GM19043 (cell line): ENCODE results near the gene UQCRH.
"Not testable (repeated sequence)": the region's sequence is repeated elsewhere in the genome, so short reads cannot be mapped to it uniquely, and the experiment has no call there.

Source experiments
- ATAC-seq: cut with Tn5 transposase; IDR thresholded peaks from one replicate; pipeline ENCODE4 v1.9.1; 2021; ENCODE audit warnings: low read depth; ENCODE audit not compliant: unreplicated experiment

The UQCRH gene

GRCh38 chr1:46331786-46332540 lies 28.5 kb downstream of the UQCRH start:
- not testable (repeated sequence) for ATAC-seq

- peak; percentile 47 for ATAC-seq
Observed at GRCh38 chr1:46333300-46334029, 30.0 kb downstream of the UQCRH start.

DNA sequence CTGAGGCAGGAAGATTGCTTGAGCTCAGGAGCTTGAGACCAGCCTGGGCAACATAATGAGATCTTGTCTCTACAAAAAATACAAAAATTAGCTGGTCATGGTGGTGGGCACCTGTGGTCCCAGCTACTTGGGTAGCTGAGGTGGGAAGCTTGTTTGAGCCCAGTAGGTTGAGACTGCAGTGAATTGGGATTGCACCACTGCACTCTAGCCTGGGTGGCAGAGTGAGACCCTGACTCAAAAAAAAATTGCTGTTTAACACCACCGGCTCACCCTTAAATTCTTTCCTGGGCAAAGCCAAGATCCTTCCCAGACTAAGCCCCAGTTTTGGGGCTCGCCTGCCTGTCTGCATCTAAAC lies 30.5 kb downstream of the UQCRH start:
- ATAC-seq, result no peak

- ATAC-seq, result no peak
Observed at GRCh38 chr1:46335081-46335480, 31.6 kb downstream of the UQCRH start.

- ATAC-seq, result not testable (repeated sequence)
Observed at GRCh38 chr1:46337409-46337808, 33.9 kb downstream of the UQCRH start.

DNA sequence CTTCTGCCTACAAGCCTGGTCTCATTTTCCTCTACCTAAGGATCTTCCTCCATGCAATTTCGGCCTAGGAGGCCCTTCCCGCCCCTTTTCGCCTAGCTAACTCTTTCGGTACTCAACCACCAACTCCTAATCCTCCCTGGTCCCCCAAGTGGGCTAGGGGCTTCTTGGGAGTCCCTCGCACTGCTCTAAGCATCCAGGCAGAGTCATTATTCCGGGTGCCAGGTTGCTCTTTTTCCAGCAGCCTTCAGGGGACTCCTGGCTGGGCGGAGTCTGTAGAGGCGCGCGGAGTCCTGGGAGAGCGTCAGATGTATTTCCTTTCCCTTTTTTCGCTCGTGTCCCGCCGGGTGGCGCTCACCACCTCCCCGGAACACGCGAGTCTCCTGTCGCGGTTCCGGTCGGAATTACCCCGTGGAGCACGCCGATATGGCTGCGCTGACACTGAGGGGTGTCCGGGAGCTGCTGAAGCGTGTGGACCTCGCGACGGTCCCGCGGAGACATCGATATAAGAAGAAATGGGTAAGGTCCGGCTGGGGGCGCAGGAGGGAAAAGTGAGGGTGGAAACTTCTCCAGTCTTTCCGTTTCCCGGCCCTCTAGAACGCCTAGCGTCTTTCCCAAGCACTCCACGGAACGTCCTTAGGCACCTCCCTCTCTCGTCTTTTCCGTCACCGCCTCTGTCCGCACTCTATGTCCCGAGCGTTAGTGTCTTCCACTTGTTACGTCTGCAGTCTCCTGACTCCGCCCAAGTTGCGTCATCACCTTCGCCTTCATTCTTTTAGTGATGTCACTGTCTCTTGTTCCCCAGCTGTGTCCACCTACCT lies 37.1 kb downstream of the UQCRH start, which contains the start of gene NSUN4:
NSUN4 (plus strand) TSS at position 404 of the 818 bp plus-strand sequence; CDS start at position 424, 20 bp downstream.
- ATAC-seq, result peak; percentile 76

- no peak for ATAC-seq
Observed at GRCh38 chr1:46341222-46342083, 38.0 kb downstream of the UQCRH start.

DNA sequence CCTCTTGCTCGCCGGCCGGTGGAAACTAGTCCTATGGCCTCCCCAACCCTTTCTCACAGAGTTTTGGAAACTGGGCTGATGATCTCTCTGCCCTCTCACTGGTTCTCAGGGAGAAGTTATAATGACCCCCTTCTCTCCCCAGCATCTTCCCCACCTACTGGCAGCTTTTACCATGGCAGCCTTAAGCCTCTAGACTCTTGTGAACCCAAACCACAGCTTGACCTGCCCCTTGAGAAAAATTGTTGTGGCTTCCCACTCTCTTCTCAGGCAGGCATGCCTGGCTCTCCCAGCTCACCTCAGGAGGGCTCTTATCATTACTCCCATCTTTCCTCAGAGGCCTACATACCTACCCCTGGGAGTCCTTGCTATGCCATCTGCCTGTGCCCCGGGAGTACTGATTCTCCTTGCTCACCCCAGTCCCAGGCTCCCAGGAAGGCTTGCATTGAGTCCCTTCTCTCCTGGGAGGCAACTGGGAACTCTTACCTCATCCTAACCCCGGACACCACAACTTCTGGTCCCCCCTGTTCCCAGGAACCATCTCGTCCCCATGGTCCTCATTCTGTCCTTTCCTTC lies 38.7 kb downstream of the UQCRH start:
- no peak for ATAC-seq

DNA sequence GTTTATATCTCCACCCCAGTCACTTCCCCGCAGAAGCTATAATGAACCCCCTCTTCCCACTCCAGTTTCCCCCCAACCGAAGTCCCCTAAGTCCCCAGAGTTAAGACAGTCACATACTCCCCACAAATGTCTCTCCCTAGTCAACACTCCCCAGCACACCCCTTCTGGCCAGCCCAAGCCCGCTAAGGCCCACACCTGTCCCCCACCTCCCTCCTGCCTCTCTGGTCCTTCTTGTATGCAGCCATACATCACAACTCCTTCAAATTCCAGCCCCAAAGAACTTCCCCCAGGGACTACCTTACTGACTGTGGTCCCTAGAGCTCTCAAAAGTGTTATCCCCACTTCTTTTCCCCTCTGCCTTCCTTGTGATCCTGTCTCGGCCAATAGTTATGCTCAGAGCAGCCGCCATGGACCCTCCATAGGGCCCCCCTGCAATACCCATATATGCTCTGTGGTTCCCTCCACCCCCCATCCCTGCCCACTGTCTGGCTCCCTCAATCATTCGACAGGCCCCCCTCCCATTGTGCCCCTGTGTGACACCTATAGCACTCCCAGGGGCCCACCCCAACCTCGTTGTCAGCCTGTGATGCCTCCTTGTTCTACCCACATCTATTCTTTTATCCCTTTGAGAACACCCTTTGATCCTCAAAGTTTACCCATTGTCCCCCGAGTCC lies 39.3 kb downstream of the UQCRH start:
- no peak for ATAC-seq

DNA sequence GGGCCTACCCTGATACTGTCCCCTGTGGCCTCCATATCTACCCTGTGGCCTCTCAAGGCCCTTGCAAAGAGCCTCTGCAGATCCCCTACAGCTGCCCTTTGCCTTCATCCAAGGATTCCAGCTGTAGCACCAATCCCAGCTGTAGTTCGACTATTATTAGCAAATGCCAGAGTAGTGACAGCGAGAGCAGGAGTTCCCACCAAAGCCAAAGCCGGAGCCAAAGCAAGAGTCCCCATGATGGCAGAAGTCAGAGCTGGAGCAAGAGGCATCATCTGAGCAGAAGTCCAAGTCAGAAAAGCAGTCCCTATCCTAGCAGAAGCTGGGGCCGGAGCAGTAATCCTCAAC lies 39.8 kb downstream of the UQCRH start:
- ATAC-seq, result no peak

GRCh38 chr1:46343705-46344104 lies 40.2 kb downstream of the UQCRH start:
- no peak for ATAC-seq

- ATAC-seq, result no peak
Observed at GRCh38 chr1:46344481-46344880, 41.0 kb downstream of the UQCRH start.

DNA sequence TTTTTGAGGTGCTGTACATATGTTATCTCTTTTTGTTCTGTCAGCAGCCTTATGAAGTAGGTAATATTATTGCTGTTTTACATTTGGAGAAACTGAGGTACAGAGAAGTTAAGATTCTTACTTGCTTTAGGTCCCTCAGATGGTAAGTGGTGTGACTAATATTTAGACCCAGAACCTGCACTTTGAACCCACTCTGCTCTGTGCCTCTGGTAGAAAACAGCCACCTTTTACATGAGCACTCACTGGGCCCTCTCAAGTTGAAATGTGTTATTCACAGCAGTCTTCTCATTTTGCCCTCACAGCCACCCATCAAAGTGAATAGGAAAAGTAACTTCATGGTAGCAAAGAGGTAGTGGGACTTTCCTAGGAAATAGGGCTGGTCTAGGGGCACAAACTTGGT lies 41.8 kb downstream of the UQCRH start:
- ATAC-seq, result no peak

DNA sequence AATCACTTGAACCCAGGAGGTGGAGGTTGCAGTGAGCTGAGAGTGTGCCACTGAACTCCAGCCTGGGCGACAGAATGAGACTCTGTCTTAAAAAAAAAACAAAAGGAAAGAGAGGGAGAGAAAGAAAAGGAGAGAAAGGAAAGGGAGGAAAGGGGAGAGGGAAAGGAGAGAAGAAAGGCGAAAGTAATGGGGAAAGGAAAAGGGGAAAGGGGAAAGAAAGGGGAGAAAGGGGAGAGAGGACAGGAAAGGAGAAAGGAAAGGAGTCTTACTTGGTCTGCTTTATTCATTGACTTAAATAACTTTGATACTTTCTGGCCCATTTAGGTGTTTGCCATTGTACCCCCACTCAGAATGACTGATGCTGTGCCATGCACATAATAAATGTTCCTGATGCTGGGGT lies 48.9 kb downstream of the UQCRH start:
- ATAC-seq, result no peak

- ATAC-seq, result not testable (repeated sequence)
Observed at GRCh38 chr1:46355920-46356319, 52.4 kb downstream of the UQCRH start.

GRCh38 chr1:46362158-46362557 lies 58.7 kb downstream of the UQCRH start:
- ATAC-seq, result no peak

DNA sequence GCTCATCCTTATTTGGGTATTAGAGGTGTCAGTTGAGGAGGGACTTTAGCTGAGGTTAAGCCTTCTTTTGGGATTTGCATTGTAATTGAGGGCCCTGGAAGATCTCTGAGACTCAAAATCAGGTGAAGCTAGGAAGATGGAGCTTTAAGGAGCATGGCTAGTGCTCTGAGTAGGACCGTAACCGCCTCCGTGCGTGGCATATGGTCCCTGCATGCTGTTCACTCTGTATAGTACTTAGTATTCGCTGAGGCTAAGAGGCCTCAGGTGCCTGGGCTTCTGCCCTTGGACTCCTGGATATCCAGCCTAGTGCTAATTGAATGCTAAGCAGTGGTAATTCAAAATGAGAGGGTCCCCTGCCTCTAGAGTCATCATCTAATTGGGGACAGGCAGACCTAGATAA lies 59.6 kb downstream of the UQCRH start:
- ATAC-seq, result no peak

DNA sequence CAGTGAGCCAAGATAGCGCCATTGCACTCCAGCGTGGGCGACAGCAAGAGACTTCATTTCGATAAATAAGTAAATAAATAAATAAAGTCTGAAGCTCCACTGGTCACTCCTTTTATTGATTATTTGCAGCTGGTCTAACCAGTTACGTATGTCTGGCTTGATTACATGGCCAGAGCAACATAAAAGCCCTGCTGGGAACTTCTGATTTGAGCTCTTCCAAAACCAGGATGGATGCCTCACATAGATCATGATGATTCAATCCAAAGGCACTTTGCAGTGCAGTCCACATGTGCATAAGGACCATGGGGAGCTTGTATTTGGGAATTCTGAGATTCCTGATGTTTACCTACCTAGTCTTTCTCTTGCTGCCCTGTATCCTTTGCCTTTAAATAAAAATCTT lies 61.1 kb downstream of the UQCRH start:
- no peak for ATAC-seq

DNA sequence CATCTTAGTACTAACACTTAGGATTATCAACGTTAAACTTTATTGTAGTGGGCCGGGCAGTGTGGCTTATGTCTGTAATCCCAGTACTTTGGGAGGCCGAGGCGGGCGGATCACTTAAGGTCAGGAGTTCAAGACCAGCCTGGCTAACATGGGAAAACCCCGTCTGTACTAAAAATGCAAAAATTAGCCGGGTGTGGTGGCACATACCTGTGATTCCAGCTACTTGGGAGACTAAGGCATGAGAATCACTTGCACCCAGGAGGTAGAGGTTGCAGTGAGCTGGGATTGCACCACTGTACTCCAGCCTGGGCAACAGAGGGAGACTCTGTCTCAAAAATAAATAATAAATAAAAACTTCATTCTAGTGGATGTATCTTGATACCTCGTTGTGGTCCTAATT lies 62.3 kb downstream of the UQCRH start:
- ATAC-seq, result not testable (repeated sequence)
